Fibroblast of mammary gland (primary cell): ENCODE data around the gene TMEM167A.

Source experiments
- DNase-seq: peaks from one replicate; pipeline ENCODE4 v3.0.0-alpha.2; 2010; ENCODE audit warnings: low read depth
- H3K4me3 ChIP-seq: 2 replicates; pipeline ENCODE4 v1.5.1; 2011; ENCODE audit warnings: low read depth, mild to moderate bottlenecking, low read length, moderate library complexity; ENCODE audit not compliant: control insufficient read depth
- CTCF ChIP-seq: conservative IDR thresholded peaks from 2 replicates; pipeline ENCODE4 v1.5.1; 2011; ENCODE audit warnings: low read depth, low read length, inconsistent platforms; ENCODE audit not compliant: control insufficient read depth, insufficient read depth

Gene TMEM167A

DNA sequence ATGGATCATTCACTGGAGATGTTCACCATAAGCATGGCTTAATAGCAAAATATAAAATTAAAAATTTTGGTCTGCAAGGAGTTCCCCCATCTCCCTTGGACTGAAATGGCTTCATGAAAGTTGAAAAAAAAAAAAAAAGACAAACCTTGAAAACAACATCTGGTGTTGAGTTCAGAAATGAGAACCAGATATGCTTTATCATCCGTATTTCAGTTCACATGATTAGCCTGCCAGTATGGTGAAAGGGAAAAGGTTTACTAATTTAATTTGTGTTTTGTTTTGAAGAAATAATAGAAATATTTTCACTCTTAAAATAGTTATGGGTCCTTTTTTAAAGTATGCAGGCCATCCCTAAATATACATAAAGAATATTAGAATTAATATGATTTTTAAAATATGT is 67.8 kb downstream of the TMEM167A start:
- TF ChIP-seq CTCF = no peak
- no peak overlapping the region for H3K4me3 ChIP-seq
- no peak for DNase-seq

- TF ChIP-seq CTCF = no peak
- H3K4me3 ChIP-seq = no peak overlapping the region
- DNase-seq = no peak
Measured at GRCh38 chr5:83007755-83008154, 69.4 kb downstream of the TMEM167A start.

- no peak for TF ChIP-seq CTCF
- no peak for DNase-seq
- no peak overlapping the region for H3K4me3 ChIP-seq
Measured at GRCh38 chr5:83006683-83007283, 70.4 kb downstream of the TMEM167A start.

- TF ChIP-seq CTCF = no peak
- H3K4me3 ChIP-seq = no peak overlapping the region
Measured at GRCh38 chr5:83003791-83004190, 73.4 kb downstream of the TMEM167A start.

More at GRCh38 chr5:83003791-83004190, 73.4 kb downstream of the TMEM167A start:
- no peak for DNase-seq
